ENCODE results near the gene PCDHGA1.

PCDHGA1 gene

GRCh38 chr5:141465351-141465750 is 135.0 kb downstream of the PCDHGA1 start:
- DNase-seq (ENCODE audit: low spot score) = no peak
- Mint-ChIP-seq H3K4me3 (no peak overlapping the region), H3K36me3 (ENCODE audit: low read depth) (no peaks in the 10 kb centered on the region), H3K9me3 (no peaks in the 10 kb centered on the region), H3K27ac (no peak overlapping the region), H3K4me1 (ENCODE audit: low read depth) (no peaks in the 10 kb centered on the region), H3K27me3 (ENCODE audit: low read depth) (no peaks in the 10 kb centered on the region)

GRCh38 chr5:141475625-141476131 is 145.4 kb downstream of the PCDHGA1 start, which contains the start of gene PCDHGC3:
Gene PCDHGC3, plus strand, starts transcription at chr5:141475966. Its CDS starts 151 bp downstream, at chr5:141476117.
- H3K9me3 Mint-ChIP-seq = no peaks in the 10 kb centered on the region

GRCh38 chr5:141476132-141476911 is 146.0 kb downstream of the PCDHGA1 start:
- H3K4me3 Mint-ChIP-seq = peak overlapping the region; percentile 86
- H3K9me3 Mint-ChIP-seq = no peaks in the 10 kb centered on the region
- H3K36me3 Mint-ChIP-seq (ENCODE audit: low read depth) = no peaks in the 10 kb centered on the region
- peaks cover 65% of the 10 kb centered on the region for H3K27me3 Mint-ChIP-seq (ENCODE audit: low read depth)
- peaks cover 14% of the 10 kb centered on the region for H3K4me1 Mint-ChIP-seq (ENCODE audit: low read depth)
- H3K27ac Mint-ChIP-seq = no peak overlapping the region
- no peak for DNase-seq (ENCODE audit: low spot score)

More at GRCh38 chr5:141475625-141476131, 145.4 kb downstream of the PCDHGA1 start, which contains the start of gene PCDHGC3:
- Mint-ChIP-seq H3K4me1 (ENCODE audit: low read depth) (peaks cover 14% of the 10 kb centered on the region), H3K36me3 (ENCODE audit: low read depth) (no peaks in the 10 kb centered on the region), H3K27ac (no peak within 1 kb of the TSS), H3K27me3 (ENCODE audit: low read depth) (peaks cover 63% of the 10 kb centered on the region), H3K4me3 (peak within 1 kb of the TSS; percentile 86)
- DNase-seq (ENCODE audit: low spot score) = peak; percentile 31

DNA sequence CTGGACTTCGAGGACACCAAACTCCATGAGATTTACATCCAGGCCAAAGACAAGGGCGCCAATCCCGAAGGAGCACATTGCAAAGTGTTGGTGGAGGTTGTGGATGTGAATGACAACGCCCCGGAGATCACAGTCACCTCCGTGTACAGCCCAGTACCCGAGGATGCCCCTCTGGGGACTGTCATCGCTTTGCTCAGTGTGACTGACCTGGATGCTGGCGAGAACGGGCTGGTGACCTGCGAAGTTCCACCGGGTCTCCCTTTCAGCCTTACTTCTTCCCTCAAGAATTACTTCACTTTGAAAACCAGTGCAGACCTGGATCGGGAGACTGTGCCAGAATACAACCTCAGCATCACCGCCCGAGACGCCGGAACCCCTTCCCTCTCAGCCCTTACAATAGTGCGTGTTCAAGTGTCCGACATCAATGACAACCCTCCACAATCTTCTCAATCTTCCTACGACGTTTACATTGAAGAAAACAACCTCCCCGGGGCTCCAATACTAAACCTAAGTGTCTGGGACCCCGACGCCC is 146.8 kb downstream of the PCDHGA1 start:
- peaks cover 14% of the 10 kb centered on the region for H3K4me1 Mint-ChIP-seq (ENCODE audit: low read depth)
- peaks cover 68% of the 10 kb centered on the region for H3K27me3 Mint-ChIP-seq (ENCODE audit: low read depth)

DNA sequence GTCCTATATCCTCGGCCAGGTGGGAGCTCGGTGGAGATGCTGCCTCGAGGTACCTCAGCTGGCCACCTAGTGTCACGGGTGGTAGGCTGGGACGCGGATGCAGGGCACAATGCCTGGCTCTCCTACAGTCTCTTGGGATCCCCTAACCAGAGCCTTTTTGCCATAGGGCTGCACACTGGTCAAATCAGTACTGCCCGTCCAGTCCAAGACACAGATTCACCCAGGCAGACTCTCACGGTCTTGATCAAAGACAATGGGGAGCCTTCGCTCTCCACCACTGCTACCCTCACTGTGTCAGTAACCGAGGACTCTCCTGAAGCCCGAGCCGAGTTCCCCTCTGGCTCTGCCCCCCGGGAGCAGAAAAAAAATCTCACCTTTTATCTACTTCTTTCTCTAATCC is 147.5 kb downstream of the PCDHGA1 start:
- Mint-ChIP-seq H3K27ac (no peak overlapping the region), H3K9me3 (no peaks in the 10 kb centered on the region), H3K36me3 (ENCODE audit: low read depth) (no peaks in the 10 kb centered on the region), H3K4me3 (no peak overlapping the region), H3K27me3 (ENCODE audit: low read depth) (peaks cover 75% of the 10 kb centered on the region), H3K4me1 (ENCODE audit: low read depth) (peaks cover 14% of the 10 kb centered on the region)
- no peak for DNase-seq (ENCODE audit: low spot score)

More for the DNA sequence above, 146.8 kb downstream of the PCDHGA1 start:
- Mint-ChIP-seq H3K27ac (no peak overlapping the region), H3K4me3 (peak overlapping the region; percentile 86), H3K36me3 (ENCODE audit: low read depth) (no peaks in the 10 kb centered on the region), H3K9me3 (no peaks in the 10 kb centered on the region)
- DNase-seq (ENCODE audit: low spot score) = no peak

- no peak overlapping the region for H3K4me3 Mint-ChIP-seq
- peaks cover 14% of the 10 kb centered on the region for H3K4me1 Mint-ChIP-seq (ENCODE audit: low read depth)
- DNase-seq (ENCODE audit: low spot score) = no peak
- H3K27me3 Mint-ChIP-seq (ENCODE audit: low read depth) = peaks cover 80% of the 10 kb centered on the region
- no peak overlapping the region for H3K27ac Mint-ChIP-seq
- H3K36me3 Mint-ChIP-seq (ENCODE audit: low read depth) = no peaks in the 10 kb centered on the region
- no peaks in the 10 kb centered on the region for H3K9me3 Mint-ChIP-seq
Measured at GRCh38 chr5:141478321-141478945, 148.1 kb downstream of the PCDHGA1 start.

DNA sequence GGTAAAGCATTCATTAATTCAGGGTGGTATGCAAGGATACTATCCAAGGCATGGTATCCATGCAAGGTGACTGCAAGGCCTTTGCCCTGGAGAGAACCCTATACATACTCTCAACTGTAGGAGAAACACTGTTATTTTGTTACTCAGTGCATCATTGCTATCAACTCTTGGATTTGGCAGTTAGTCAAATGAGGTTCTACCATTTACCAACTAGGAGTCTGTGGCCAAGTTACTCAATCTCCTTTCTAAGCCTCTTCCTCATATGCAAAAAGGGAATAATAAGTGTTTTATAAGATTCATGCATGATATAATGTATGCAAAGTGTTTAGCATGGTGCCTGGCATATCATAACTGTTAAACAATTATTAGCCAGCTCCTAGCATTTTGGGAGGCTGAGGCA is 149.5 kb downstream of the PCDHGA1 start:
- Mint-ChIP-seq H3K4me3 (no peak overlapping the region), H3K27ac (no peak overlapping the region), H3K27me3 (ENCODE audit: low read depth) (peaks cover 83% of the 10 kb centered on the region), H3K36me3 (ENCODE audit: low read depth) (no peaks in the 10 kb centered on the region), H3K4me1 (ENCODE audit: low read depth) (peaks cover 14% of the 10 kb centered on the region), H3K9me3 (no peaks in the 10 kb centered on the region)
- DNase-seq (ENCODE audit: low spot score) = no peak

- Mint-ChIP-seq H3K9me3 (no peaks in the 10 kb centered on the region), H3K36me3 (ENCODE audit: low read depth) (no peaks in the 10 kb centered on the region), H3K4me1 (ENCODE audit: low read depth) (no peaks in the 10 kb centered on the region), H3K27me3 (ENCODE audit: low read depth) (peaks cover 71% of the 10 kb centered on the region), H3K27ac (no peak overlapping the region), H3K4me3 (no peak overlapping the region)
- DNase-seq (ENCODE audit: low spot score) = no peak
Measured at GRCh38 chr5:141483902-141484301, 153.6 kb downstream of the PCDHGA1 start.

- no peak for DNase-seq (ENCODE audit: low spot score)
- Mint-ChIP-seq H3K27ac (no peak overlapping the region), H3K4me1 (ENCODE audit: low read depth) (no peaks in the 10 kb centered on the region), H3K4me3 (no peak overlapping the region), H3K36me3 (ENCODE audit: low read depth) (no peaks in the 10 kb centered on the region), H3K27me3 (ENCODE audit: low read depth) (peaks cover 70% of the 10 kb centered on the region), H3K9me3 (no peaks in the 10 kb centered on the region)
Measured at GRCh38 chr5:141484310-141484640, 154.0 kb downstream of the PCDHGA1 start.

DNA sequence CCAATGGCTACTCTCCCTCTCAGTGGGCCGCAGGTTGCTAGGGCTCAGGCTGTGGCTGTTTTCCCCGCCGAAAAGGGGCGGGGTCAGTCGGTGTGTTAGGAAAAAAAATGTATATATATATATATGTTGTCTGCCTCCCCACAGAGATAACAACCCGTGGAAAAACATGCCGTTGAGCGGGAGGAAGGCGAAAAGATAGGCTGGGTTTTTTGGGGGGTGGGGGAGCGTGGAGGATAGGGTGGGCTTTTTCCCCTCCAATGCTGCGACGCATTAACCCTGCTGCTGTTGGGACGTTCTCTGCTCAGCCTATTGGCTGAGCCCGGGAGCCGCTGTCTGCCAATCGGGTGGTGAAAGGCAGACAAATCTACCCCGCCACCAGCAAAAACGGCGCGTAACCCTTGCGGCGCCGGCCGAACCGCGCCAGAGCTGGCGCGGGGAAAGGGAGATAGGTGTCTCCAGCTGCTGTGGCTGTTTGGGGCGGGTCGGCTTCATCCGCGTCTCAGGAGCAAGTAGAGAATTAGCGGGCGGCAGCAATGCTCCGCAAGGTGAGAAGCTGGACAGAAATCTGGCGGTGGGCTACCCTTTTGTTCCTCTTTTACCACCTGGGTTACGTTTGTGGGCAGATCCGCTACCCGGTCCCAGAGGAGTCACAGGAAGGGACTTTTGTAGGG is 154.5 kb downstream of the PCDHGA1 start, which contains the start of gene PCDHGC4:
PCDHGC4 (plus strand) TSS at position 390 of the 671 bp plus-strand sequence; CDS start at position 534, 144 bp downstream.
- Mint-ChIP-seq H3K4me3 (no peak within 1 kb of the TSS), H3K9me3 (no peaks in the 10 kb centered on the region), H3K27ac (no peak within 1 kb of the TSS), H3K27me3 (ENCODE audit: low read depth) (peaks cover 65% of the 10 kb centered on the region), H3K4me1 (ENCODE audit: low read depth) (no peaks in the 10 kb centered on the region), H3K36me3 (ENCODE audit: low read depth) (no peaks in the 10 kb centered on the region)
- no peak for DNase-seq (ENCODE audit: low spot score)

DNA sequence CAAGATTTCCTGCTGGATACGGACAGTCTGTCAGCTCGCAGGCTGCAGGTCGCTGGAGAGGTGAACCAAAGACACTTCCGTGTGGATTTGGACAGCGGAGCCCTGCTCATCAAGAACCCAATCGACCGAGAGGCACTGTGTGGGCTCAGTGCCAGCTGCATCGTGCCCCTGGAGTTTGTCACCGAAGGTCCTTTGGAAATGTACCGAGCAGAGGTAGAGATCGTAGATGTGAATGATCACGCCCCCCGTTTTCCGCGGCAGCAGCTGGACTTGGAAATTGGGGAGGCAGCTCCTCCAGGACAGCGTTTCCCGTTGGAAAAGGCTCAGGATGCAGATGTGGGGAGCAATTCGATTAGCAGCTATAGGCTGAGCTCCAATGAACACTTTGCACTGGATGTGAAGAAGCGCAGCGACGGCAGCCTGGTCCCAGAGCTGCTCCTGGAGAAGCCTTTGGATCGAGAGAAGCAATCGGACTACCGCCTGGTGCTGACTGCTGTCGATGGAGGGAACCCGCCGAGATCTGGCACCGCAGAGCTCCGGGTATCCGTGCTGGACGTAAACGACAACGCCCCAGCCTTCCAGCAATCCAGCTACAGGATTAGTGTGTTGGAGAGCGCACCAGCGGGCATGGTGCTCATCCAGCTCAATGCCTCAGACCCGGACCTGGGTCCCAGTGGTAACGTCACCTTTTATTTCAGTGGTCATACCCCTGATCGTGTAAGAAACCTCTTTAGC is 155.2 kb downstream of the PCDHGA1 start:
- DNase-seq (ENCODE audit: low spot score) = no peak
- peaks cover 67% of the 10 kb centered on the region for H3K27me3 Mint-ChIP-seq (ENCODE audit: low read depth)
- no peak overlapping the region for H3K4me3 Mint-ChIP-seq

DNA sequence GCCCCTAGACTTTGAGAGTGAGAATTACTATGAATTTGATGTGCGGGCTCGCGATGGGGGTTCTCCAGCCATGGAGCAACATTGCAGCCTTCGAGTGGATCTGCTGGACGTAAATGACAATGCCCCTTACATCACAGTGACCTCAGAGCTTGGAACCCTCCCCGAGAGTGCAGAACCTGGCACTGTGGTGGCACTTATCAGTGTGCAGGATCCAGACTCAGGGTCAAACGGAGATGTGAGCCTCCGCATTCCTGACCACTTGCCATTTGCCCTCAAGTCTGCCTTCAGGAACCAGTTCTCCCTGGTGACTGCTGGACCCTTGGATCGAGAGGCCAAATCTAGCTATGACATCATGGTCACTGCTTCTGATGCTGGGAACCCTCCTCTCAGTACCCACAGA is 155.8 kb downstream of the PCDHGA1 start:
- Mint-ChIP-seq H3K27ac (no peak overlapping the region), H3K36me3 (ENCODE audit: low read depth) (no peaks in the 10 kb centered on the region), H3K27me3 (ENCODE audit: low read depth) (peaks cover 69% of the 10 kb centered on the region), H3K9me3 (no peaks in the 10 kb centered on the region), H3K4me3 (no peak overlapping the region), H3K4me1 (ENCODE audit: low read depth) (no peaks in the 10 kb centered on the region)
- no peak for DNase-seq (ENCODE audit: low spot score)

More for the DNA sequence above, 155.2 kb downstream of the PCDHGA1 start:
- H3K36me3 Mint-ChIP-seq (ENCODE audit: low read depth) = no peaks in the 10 kb centered on the region
- H3K27ac Mint-ChIP-seq = no peak overlapping the region
- no peaks in the 10 kb centered on the region for H3K9me3 Mint-ChIP-seq
- no peaks in the 10 kb centered on the region for H3K4me1 Mint-ChIP-seq (ENCODE audit: low read depth)

DNA sequence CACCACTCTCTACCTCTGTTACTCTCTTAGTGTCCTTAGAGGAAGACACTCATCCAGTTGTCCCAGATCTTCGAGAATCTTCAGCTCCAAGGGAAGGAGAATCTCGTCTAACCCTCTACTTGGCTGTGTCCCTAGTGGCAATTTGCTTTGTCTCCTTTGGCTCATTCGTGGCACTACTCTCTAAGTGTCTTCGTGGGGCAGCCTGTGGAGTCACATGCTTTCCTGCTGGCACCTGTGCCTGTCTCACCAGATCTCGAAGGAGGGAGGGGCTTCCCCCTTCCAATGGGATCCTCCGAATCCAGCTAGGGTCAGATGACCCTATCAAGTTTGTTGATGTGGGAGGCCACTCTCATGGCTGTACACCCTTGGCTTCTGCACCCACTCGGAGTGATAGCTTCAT is 156.8 kb downstream of the PCDHGA1 start:
- Mint-ChIP-seq H3K36me3 (ENCODE audit: low read depth) (no peaks in the 10 kb centered on the region), H3K9me3 (no peaks in the 10 kb centered on the region), H3K27ac (no peak overlapping the region), H3K27me3 (ENCODE audit: low read depth) (peaks cover 72% of the 10 kb centered on the region), H3K4me3 (no peak overlapping the region), H3K4me1 (ENCODE audit: low read depth) (no peaks in the 10 kb centered on the region)
- no peak for DNase-seq (ENCODE audit: low spot score)
